ENCODE results near the gene LIPT1. TPM values are rescaled to one million over a fixed set of nuclear protein-coding genes. Genes with fewer than 3 reads are reported as not detected.
A peak's percentile ranks its signal among the peaks of the same experiment; 100 is the strongest.

The LIPT1 gene
- total RNA-seq, 1 donor from 2014 or later: 3.4 TPM

- no peak overlapping the region for H3K4me3 Mint-ChIP-seq (ENCODE audit: unreplicated experiment)
- H3K79me2 ChIP-seq (ENCODE audit: insufficient read depth, low read length): peaks cover 4% of the 10 kb centered on the region
- TF ChIP-seq, protein P1, sequence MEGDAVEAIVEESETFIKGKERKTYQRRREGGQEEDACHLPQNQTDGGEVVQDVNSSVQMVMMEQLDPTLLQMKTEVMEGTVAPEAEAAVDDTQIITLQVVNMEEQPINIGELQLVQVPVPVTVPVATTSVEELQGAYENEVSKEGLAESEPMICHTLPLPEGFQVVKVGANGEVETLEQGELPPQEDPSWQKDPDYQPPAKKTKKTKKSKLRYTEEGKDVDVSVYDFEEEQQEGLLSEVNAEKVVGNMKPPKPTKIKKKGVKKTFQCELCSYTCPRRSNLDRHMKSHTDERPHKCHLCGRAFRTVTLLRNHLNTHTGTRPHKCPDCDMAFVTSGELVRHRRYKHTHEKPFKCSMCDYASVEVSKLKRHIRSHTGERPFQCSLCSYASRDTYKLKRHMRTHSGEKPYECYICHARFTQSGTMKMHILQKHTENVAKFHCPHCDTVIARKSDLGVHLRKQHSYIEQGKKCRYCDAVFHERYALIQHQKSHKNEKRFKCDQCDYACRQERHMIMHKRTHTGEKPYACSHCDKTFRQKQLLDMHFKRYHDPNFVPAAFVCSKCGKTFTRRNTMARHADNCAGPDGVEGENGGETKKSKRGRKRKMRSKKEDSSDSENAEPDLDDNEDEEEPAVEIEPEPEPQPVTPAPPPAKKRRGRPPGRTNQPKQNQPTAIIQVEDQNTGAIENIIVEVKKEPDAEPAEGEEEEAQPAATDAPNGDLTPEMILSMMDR (IDR thresholded peaks at IDR 0.05; ENCODE audit: insufficient read depth, low read depth, low read length): no peak
- no peak for TF ChIP-seq EZH2 (IDR thresholded peaks at IDR 0.05; ENCODE audit: insufficient read depth, low read length)
- no peak overlapping the region for H3K27ac ChIP-seq (ENCODE audit: low read depth, low read length)
- peaks cover 6% of the 10 kb centered on the region for H3K4me1 Mint-ChIP-seq (ENCODE audit: low read depth, unreplicated experiment)
- no peak for FAIRE-seq
- no peak overlapping the region for H2AFZ ChIP-seq (ENCODE audit: low read depth, low read length)
- H3K27me3 ChIP-seq (ENCODE audit: insufficient read depth, low read length): no peaks in the 10 kb centered on the region
- DNase-seq (ENCODE audit: low read depth): no peak
- no peaks in the 10 kb centered on the region for H3K36me3 Mint-ChIP-seq (ENCODE audit: low read depth, unreplicated experiment)
- H4K20me1 ChIP-seq (ENCODE audit: insufficient read depth, low read length): no peaks in the 10 kb centered on the region
- no peaks in the 10 kb centered on the region for H3K36me3 ChIP-seq (ENCODE audit: insufficient read depth, low read length)
- no peaks in the 10 kb centered on the region for H3K9me3 Mint-ChIP-seq (ENCODE audit: unreplicated experiment)
- H3K4me1 ChIP-seq (ENCODE audit: insufficient read depth, low read length): peaks cover 9% of the 10 kb centered on the region
- H3K27ac Mint-ChIP-seq (ENCODE audit: unreplicated experiment): no peak overlapping the region
- H3K27me3 Mint-ChIP-seq (ENCODE audit: low read depth, unreplicated experiment): no peaks in the 10 kb centered on the region
- H3K4me2 ChIP-seq (ENCODE audit: low read length): no peak overlapping the region
- H3K9ac ChIP-seq (ENCODE audit: low read length): no peak overlapping the region
- no peak overlapping the region for H3K4me3 ChIP-seq (ENCODE audit: insufficient read depth, low read depth, low read length)
- no peaks in the 10 kb centered on the region for H3K9me3 ChIP-seq (ENCODE audit: insufficient read depth, low read depth, low read length)
Measured at GRCh38 chr2:99152199-99152895, 2.4 kb upstream of the LIPT1 start.

DNA sequence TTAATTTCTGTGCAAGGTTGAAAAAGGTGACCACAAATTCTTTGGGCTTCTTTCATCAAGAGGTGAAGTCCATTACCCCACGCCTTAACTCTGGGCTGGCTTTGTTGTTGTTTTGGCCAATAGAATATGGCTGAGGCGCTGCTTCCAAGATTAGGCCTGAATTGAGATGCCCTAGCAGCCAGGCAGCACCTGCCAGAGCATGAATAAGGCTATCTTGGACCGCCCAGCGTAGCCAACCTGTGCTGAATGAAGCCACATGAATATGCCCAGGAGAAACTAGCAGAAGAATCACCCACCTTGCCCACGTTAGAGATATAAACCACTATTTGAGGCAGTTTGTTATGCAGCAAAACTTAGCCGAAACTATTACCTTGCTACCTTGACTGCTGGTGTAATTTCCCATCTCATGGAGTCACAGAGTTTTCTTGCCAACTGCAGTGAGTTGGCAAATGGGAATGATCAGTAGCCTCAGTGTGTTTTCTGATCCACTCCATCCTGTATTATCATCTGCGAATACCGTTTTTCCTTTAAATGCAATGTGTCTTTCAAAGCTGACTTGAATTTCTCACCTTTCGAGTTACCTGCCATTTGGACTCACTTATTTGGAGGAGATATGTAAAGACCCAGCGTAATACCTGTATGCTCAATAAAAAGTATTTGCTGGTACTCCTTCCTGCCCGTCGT, 704 bp upstream of the LIPT1 start:
- Histone ChIP-seq H4K20me1 (ENCODE audit: insufficient read depth, low read length) (no peaks in the 10 kb centered on the region), H2AFZ (ENCODE audit: low read depth, low read length) (peak overlapping the region; percentile 93)
- no peak for FAIRE-seq

More for the DNA sequence above, 704 bp upstream of the LIPT1 start:
- Histone ChIP-seq H3K4me3 (ENCODE audit: insufficient read depth, low read depth, low read length) (peak overlapping the region; percentile 75), H3K79me2 (ENCODE audit: insufficient read depth, low read length) (peaks cover 4% of the 10 kb centered on the region), H3K27ac (ENCODE audit: low read depth, low read length) (peak overlapping the region; percentile 48), H3K4me1 (ENCODE audit: insufficient read depth, low read length) (peaks cover 9% of the 10 kb centered on the region), H3K4me2 (ENCODE audit: low read length) (peak overlapping the region; percentile 82), H3K36me3 (ENCODE audit: insufficient read depth, low read length) (no peaks in the 10 kb centered on the region), H3K9ac (ENCODE audit: low read length) (peak overlapping the region; percentile 75), H3K9me3 (ENCODE audit: insufficient read depth, low read depth, low read length) (no peaks in the 10 kb centered on the region), H3K27me3 (ENCODE audit: insufficient read depth, low read length) (no peaks in the 10 kb centered on the region)
- Mint-ChIP-seq H3K36me3 (ENCODE audit: low read depth, unreplicated experiment) (no peaks in the 10 kb centered on the region), H3K4me1 (ENCODE audit: low read depth, unreplicated experiment) (peaks cover 6% of the 10 kb centered on the region), H3K27me3 (ENCODE audit: low read depth, unreplicated experiment) (no peaks in the 10 kb centered on the region), H3K9me3 (ENCODE audit: unreplicated experiment) (no peaks in the 10 kb centered on the region), H3K27ac (ENCODE audit: unreplicated experiment) (peak overlapping the region; percentile 19), H3K4me3 (ENCODE audit: unreplicated experiment) (peak overlapping the region; percentile 88)
- TF ChIP-seq, protein P1 (IDR thresholded peaks at IDR 0.05; ENCODE audit: insufficient read depth, low read depth, low read length): no peak
- TF ChIP-seq EZH2 (IDR thresholded peaks at IDR 0.05; ENCODE audit: insufficient read depth, low read length): no peak
- DNase-seq (ENCODE audit: low read depth): peak; percentile 10

Data from astrocyte (in vitro differentiated cells and primary cell).